CD8-positive, alpha-beta memory T cell (primary cell): ENCODE data around the gene ARID5B. TPM values are rescaled to one million over a fixed set of nuclear protein-coding genes. Genes with fewer than 3 reads are reported as not detected.

Experiments used
- CTCF ChIA-PET: fragments of 350-600 bp; sonication (Branson Sonifier 250); formaldehyde crosslinking; loops from one replicate; lab custom pipeline; 2021; ENCODE audit warnings: antibody characterized with exemption; lab: Charles Lee
- POLR2A ChIA-PET: fragments of 350-600 bp; sonication (Branson Sonifier 250); formaldehyde crosslinking; loops from one replicate; lab custom pipeline; 2021; ENCODE audit warnings: antibody characterized with exemption; lab: Charles Lee
- DNase-seq, 5 donors: peaks; one replicate each; pipeline versions ENCODE4 v3.0.0 to v3.0.0-alpha.2; 2020 to 2022; ENCODE audit warnings: mixed read lengths in 1 of 5
- H3K27ac ChIP-seq: one replicate; pipeline ENCODE4 v1.7.0; 2013; ENCODE audit warnings: low read depth, mild to moderate bottlenecking, low read length, moderate library complexity
- H3K27me3 ChIP-seq: 2 replicates; pipeline ENCODE4 v1.7.0; 2013; ENCODE audit warnings: low read length, mild to moderate bottlenecking; ENCODE audit not compliant: insufficient read depth, poor library complexity, severe bottlenecking
- H3K36me3 ChIP-seq: 2 replicates; pipeline ENCODE4 v1.7.0; 2013; ENCODE audit warnings: mild to moderate bottlenecking, low read length, moderate library complexity; ENCODE audit not compliant: insufficient read depth
- H3K4me1 ChIP-seq: 2 replicates; pipeline ENCODE4 v1.7.0; 2013; ENCODE audit warnings: mild to moderate bottlenecking, low read length, moderate library complexity; ENCODE audit not compliant: insufficient read depth
- H3K4me3 ChIP-seq: 2 replicates; pipeline ENCODE4 v1.7.0; 2013; ENCODE audit warnings: mild to moderate bottlenecking, low read length
- H3K9me3 ChIP-seq: 2 replicates; pipeline ENCODE4 v1.7.0; 2013; ENCODE audit warnings: mild to moderate bottlenecking, low read length
- H3K27ac Mint-ChIP-seq, 8 donors: one replicate each; pipeline ENCODE4 v1.8.0; 2020 to 2021; ENCODE audit warnings: mixed read lengths in 8 of 8, mild to moderate bottlenecking in 6 of 8, inconsistent platforms in 3 of 8, moderate library complexity in 3 of 8
- H3K27me3 Mint-ChIP-seq, 2 donors: one replicate each; pipeline ENCODE4 v1.8.0; 2020 to 2021; ENCODE audit warnings: mixed read lengths in 2 of 2, mild to moderate bottlenecking in 1 of 2, moderate library complexity in 1 of 2
- H3K36me3 Mint-ChIP-seq, 3 donors: one replicate each; pipeline ENCODE4 v1.8.0; 2020 to 2021; ENCODE audit warnings: mixed read lengths in 3 of 3, inconsistent platforms in 1 of 3, mild to moderate bottlenecking in 1 of 3
- H3K4me1 Mint-ChIP-seq, 3 donors: one replicate each; pipeline ENCODE4 v1.8.0; 2020 to 2021; ENCODE audit warnings: mixed read lengths in 3 of 3, inconsistent platforms in 1 of 3, mild to moderate bottlenecking in 1 of 3
- H3K4me3 Mint-ChIP-seq, 7 donors: one replicate each; pipeline ENCODE4 v1.8.0; 2020 to 2021; ENCODE audit warnings: mixed read lengths in 7 of 7, mild to moderate bottlenecking in 6 of 7, moderate library complexity in 4 of 7, inconsistent platforms in 2 of 7
- H3K9me3 Mint-ChIP-seq, 5 donors: one replicate each; pipeline ENCODE4 v1.8.0; 2020 to 2022; ENCODE audit warnings: mixed read lengths in 5 of 5, mild to moderate bottlenecking in 3 of 5, moderate library complexity in 2 of 5, inconsistent platforms in 1 of 5
- polyA plus RNA-seq: library from polyadenylated mRNA; unstranded; fragments of 300-500 nt; fragmentation: Illumina TruSeq; gene quantifications from one replicate; pipeline ENCODE4 v1.2.3, GENCODE V29; 2021
- total RNA-seq, 2 experiments: library from RNA; stranded (reverse); gene quantifications; one replicate each; pipeline ENCODE4 v1.2.3, GENCODE V29; 2021

Gene ARID5B
- total and polyA plus RNA-seq, 3 experiments from 2014 or later = 37.1 to 48.7 (median 38.4) TPM

DNA sequence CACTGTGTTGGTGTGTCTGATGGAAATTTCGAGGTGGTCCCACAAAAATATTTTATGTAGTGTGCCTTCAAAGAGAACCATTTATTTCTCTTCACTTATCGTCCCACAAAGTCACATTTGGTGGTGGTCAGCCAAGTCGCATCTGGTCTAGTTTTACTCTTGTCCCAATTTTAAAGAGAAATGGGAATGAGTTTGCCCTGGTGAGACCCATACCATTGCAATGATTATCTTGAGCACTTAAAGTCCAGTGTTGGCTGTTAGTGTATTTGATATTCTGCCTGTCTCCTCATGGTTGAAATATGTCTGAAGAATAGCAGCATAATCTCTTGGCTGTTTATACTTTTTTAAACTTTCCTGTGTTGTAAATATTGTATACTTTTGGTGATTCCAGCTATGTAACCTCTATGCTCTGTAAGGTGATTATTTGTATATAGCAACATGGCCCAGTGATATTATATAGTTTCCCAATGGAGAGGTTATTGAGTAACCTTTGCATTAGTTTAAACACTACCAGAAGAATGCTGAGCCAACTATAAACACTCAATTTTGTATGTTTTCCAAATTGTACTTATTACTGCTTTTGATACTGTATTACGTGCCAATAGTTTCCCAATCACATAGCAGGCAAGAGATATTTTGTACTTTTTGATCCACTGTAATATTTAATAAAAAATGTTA lies 194.9 kb downstream of the ARID5B start:
- no peak overlapping the region for H3K27ac Mint-ChIP-seq
- H3K27me3 ChIP-seq = no peaks in the 10 kb centered on the region
- no peaks in the 10 kb centered on the region for H3K9me3 Mint-ChIP-seq
- ChIA-PET CTCF (no interaction called here), POLR2A (no interaction called here)
- peaks cover 2 to 21% (median 7%) of the 10 kb centered on the region in 3 donors for H3K4me1 Mint-ChIP-seq
- no peak for DNase-seq
- H3K4me3 Mint-ChIP-seq = no peak overlapping the region
- no peak overlapping the region for H3K4me3 ChIP-seq
- H3K4me1 ChIP-seq = no peaks in the 10 kb centered on the region
- H3K27ac ChIP-seq = no peak overlapping the region
- no peaks in the 10 kb centered on the region for H3K9me3 ChIP-seq
- H3K27me3 Mint-ChIP-seq = no peaks in the 10 kb centered on the region
- H3K36me3 ChIP-seq = peaks cover 8% of the 10 kb centered on the region
- H3K36me3 Mint-ChIP-seq = peaks cover 6 to 50% (median 24%) of the 10 kb centered on the region in 3 donors

DNA sequence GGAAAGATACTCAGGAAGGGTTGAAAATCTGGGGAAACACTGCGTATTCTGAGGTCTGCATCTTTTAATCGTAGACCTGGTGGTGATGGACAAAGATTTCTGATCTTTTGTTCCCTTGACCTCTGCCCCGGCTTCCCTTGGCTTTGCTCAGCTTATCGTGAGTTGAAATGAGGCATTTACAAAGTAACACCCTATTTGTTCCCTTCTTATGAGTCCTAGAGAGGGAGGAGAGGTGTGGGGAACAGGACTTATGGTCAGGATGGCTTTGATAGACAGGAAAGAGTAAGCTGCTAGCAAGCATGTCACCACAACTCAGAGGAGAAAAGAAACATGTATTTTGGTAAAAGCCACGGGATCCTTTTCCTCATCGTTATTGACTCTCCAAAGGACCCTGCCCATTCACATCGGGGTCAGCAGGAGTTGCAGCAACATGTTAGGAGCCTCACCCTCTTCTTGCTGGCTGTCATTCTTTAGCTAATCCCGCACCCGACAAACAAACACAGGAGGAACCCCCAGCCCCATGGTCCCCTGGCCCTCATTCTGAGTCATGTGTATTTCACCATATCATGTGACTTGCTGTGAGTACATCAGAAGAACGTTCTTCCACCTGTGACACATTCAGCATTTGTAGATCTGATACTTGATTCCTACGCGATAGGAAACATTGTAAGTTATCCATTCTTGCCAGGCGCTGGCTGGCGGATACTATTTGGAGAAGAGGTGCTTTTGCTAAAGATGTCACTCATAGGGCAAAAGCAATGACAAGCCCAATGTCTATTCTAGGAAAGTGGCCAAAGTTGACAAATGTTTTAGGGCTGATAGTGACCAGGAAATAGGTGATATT lies 197.0 kb downstream of the ARID5B start:
- no peaks in the 10 kb centered on the region for H3K36me3 ChIP-seq
- H3K27ac ChIP-seq = no peak overlapping the region
- Mint-ChIP-seq H3K27me3 (no peaks in the 10 kb centered on the region), H3K9me3 (no peaks in the 10 kb centered on the region), H3K4me3 (no peak overlapping the region), H3K4me1 (peaks cover 2 to 14% (median 7%) of the 10 kb centered on the region in 3 donors), H3K27ac (no peak overlapping the region), H3K36me3 (peaks cover 0 to 30% (median 14%) of the 10 kb centered on the region in 3 donors)
- ChIA-PET CTCF (no interaction called here), POLR2A (no interaction called here)
- no peaks in the 10 kb centered on the region for H3K27me3 ChIP-seq
- no peaks in the 10 kb centered on the region for H3K4me1 ChIP-seq
- no peaks in the 10 kb centered on the region for H3K9me3 ChIP-seq
- no peak for DNase-seq
- no peak overlapping the region for H3K4me3 ChIP-seq

DNA sequence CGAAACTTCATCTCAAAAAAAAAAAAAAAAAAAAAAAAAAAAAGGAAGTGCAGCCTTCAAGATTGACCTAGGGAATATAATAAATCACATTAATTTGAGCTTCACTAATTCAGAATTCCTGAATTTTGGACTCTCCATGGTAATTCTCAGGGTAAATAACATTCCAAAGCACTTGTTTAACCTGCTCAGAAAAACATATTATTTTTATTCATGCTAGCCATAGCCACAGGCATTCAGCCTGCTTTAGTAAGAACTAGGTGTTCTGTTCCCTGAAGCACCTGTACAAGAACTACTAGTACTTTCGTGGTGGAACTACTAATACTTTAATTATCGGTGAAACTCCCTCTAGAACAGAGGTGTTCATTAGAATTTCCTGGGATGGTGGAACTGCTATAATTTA lies 197.8 kb downstream of the ARID5B start:
- Histone ChIP-seq H3K4me1 (no peaks in the 10 kb centered on the region), H3K27me3 (no peaks in the 10 kb centered on the region), H3K9me3 (no peaks in the 10 kb centered on the region), H3K36me3 (no peaks in the 10 kb centered on the region), H3K4me3 (no peak overlapping the region), H3K27ac (no peak overlapping the region)
- ChIA-PET CTCF (no interaction called here), POLR2A (no interaction called here)
- Mint-ChIP-seq H3K27me3 (no peaks in the 10 kb centered on the region), H3K4me1 (peaks cover 2 to 14% (median 7%) of the 10 kb centered on the region in 3 donors), H3K4me3 (no peak overlapping the region), H3K27ac (no peak overlapping the region), H3K9me3 (no peaks in the 10 kb centered on the region), H3K36me3 (peaks cover 0 to 22% (median 10%) of the 10 kb centered on the region in 3 donors)
- DNase-seq = no peak

DNA sequence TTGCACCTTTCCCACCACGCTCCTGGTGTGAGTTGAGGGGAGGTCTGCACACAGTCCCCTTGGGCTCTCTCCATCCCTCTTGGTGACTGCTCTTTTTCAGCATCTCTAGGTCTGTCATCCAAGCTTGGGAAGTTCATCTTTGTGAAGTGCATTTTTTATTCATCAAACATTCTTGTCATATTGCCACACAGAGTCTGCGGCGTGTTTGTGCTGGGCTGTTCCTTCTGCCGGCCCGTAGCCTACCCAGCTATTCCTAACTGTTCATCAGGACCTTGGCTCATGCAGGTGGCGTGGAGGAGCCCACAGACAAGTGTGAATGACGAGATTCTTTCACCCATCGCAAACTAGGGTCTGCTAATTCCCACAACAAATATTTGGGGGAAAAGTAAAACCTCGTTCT lies 202.4 kb downstream of the ARID5B start:
- no peak for DNase-seq
- Histone ChIP-seq H3K27ac (no peak overlapping the region), H3K27me3 (no peaks in the 10 kb centered on the region), H3K4me1 (peaks cover 5% of the 10 kb centered on the region), H3K9me3 (no peaks in the 10 kb centered on the region), H3K4me3 (no peak overlapping the region), H3K36me3 (no peaks in the 10 kb centered on the region)
- Mint-ChIP-seq H3K36me3 (no peaks in the 10 kb centered on the region), H3K4me1 (peaks cover 12 to 28% (median 20%) of the 10 kb centered on the region in 3 donors), H3K27me3 (no peaks in the 10 kb centered on the region), H3K27ac (no peak overlapping the region), H3K4me3 (no peak overlapping the region), H3K9me3 (no peaks in the 10 kb centered on the region)
- CTCF ChIA-PET = no interaction called here
- POLR2A ChIA-PET = no interaction called here

DNA sequence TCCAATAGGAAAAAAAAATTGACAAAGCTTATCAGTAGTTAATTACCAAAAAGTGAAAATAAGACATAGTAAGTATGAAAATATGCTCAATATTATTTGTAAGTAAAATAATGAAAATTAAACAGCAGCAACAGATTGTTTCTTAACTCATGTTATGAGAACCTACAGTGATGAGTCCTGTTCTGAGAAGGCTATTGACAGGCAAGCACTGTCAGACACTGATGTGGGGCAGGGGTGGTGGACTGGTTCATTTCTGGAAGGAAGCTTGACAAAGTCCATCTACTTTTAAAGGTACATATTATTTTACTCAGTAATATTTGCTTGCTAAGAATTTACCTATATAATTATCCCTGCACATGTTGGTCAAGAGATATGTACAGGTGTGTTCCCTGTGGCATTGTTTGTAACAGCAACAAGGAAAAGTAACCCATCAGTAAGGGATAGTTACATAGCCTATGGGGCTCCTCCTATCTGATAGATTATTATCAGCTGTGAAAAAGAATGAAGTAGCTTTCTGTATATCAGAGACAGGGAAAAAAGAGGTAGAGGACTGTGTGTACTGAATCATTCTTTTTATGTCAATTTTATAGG lies 205.5 kb downstream of the ARID5B start:
- no peaks in the 10 kb centered on the region for H3K27me3 Mint-ChIP-seq
- Histone ChIP-seq H3K4me1 (peaks cover 19% of the 10 kb centered on the region), H3K4me3 (no peak overlapping the region), H3K9me3 (no peaks in the 10 kb centered on the region), H3K27me3 (no peaks in the 10 kb centered on the region), H3K27ac (no peak overlapping the region), H3K36me3 (no peaks in the 10 kb centered on the region)
- peaks cover 26 to 45% (median 41%) of the 10 kb centered on the region in 3 donors for H3K4me1 Mint-ChIP-seq
- H3K27ac Mint-ChIP-seq = no peak overlapping the region
- H3K9me3 Mint-ChIP-seq = no peaks in the 10 kb centered on the region
- H3K4me3 Mint-ChIP-seq = no peak overlapping the region
- ChIA-PET POLR2A (no interaction called here), CTCF (no interaction called here)
- no peaks in the 10 kb centered on the region for H3K36me3 Mint-ChIP-seq
- no peak for DNase-seq

DNA sequence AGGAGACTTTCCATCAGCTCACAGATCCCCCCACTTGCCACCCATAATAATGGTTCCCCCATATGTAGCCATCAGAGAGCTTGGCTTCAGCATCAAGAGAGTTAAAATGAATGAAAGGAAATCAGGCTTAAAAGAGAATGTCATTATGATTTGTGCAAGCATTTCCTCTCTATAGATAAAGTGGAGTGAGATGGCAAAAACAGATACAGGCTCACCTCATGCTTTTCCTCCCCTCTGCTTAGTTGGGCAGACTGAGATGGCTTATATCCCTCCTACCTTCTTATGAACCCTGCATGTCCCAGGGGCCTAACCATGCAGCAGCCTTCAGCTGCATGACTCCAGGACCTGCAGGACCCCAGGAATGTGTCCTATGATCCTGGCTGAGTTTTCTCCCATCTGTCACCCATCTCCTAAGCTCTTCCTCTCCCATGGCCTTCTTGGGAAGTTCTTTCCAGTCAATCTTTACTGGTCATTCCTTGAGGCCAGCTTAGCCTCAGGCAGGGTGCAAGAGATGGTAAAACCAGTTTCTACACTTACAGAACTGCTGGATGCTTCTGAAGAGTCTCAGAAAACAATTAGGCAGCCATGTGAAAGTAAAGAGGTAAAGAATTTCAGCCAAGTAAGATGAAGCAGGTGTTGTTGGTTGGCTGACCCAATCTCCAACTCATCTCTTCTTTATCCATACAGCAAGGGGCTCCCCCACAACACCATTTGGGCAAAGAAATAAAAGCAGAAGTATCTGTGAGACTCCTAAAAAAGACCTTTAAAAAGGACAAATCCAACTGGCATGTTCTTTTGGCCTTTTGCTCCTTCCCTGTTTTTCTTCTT lies 207.5 kb downstream of the ARID5B start:
- H3K36me3 ChIP-seq = no peaks in the 10 kb centered on the region
- Mint-ChIP-seq H3K9me3 (no peaks in the 10 kb centered on the region), H3K27ac (peak overlapping the region in 4 of 8 donors; percentile 3 to 95 (median 48)), H3K4me1 (peaks cover 26 to 45% (median 45%) of the 10 kb centered on the region in 3 donors), H3K4me3 (peak overlapping the region in 2 of 7 donors; percentile 0 to 26), H3K36me3 (no peaks in the 10 kb centered on the region), H3K27me3 (no peaks in the 10 kb centered on the region)
- ChIA-PET POLR2A (interaction anchor here (0.6 kb wide), 1 partner anchor 78 kb away, joined by 5 read pairs; no protein-coding TSS in a partner anchor), CTCF (interaction anchor here (0.8 kb wide), 1 partner anchor 8 kb away, joined by 4 read pairs; no protein-coding TSS in a partner anchor)
- no peaks in the 10 kb centered on the region for H3K27me3 ChIP-seq
- peak overlapping the region; percentile 3 for H3K4me3 ChIP-seq
- no peak overlapping the region for H3K27ac ChIP-seq
- DNase-seq = no peak
- no peaks in the 10 kb centered on the region for H3K9me3 ChIP-seq
- H3K4me1 ChIP-seq = peaks cover 19% of the 10 kb centered on the region

DNA sequence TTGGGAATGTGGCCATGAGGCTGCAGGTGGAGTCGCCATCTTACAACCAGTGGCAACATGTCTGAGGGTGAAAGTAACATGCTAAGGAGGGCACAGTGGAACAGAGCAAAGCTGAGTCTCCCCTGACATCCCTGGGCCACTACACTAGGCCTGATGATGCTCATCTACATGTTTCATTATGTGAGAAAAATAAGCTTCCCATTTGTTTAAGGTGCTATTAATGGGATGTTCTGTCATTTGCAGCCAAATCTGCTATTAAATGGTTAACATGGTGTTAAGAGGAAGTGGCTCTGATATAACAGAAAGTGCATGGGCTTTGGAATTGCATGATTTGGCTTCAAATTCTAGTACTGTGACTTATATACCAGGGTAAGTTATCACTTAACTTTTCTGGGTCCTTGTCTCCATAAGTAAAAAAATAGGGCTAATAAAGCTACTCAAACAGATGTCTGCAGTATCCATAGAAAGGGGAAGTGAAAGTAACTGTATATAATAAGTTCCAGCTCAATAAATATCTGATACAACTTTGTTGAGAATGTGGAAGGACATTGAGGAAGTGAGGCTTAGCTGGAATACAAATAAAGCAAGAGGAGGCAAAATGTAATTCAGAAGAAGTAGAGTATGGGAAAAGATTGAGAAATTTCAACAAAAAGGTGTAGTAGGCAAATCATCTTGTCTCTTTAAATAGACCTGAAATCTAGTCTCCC lies 208.2 kb downstream of the ARID5B start:
- H3K36me3 ChIP-seq = no peaks in the 10 kb centered on the region
- H3K4me3 Mint-ChIP-seq = peak overlapping the region in 2 of 7 donors; percentile 2 to 15
- H3K9me3 Mint-ChIP-seq = no peaks in the 10 kb centered on the region
- H3K36me3 Mint-ChIP-seq = no peaks in the 10 kb centered on the region
- no peaks in the 10 kb centered on the region for H3K27me3 Mint-ChIP-seq
- no peak overlapping the region for H3K27ac ChIP-seq
- no peak overlapping the region for H3K4me3 ChIP-seq
- H3K27me3 ChIP-seq = no peaks in the 10 kb centered on the region
- H3K4me1 ChIP-seq = peaks cover 19% of the 10 kb centered on the region
- no peaks in the 10 kb centered on the region for H3K9me3 ChIP-seq
- POLR2A ChIA-PET = interaction anchor here (0.6 kb wide), 1 partner anchor 77 kb away, joined by 5 read pairs; no protein-coding TSS in a partner anchor
- CTCF ChIA-PET = no interaction called here
- peaks cover 26 to 49% (median 45%) of the 10 kb centered on the region in 3 donors for H3K4me1 Mint-ChIP-seq
- H3K27ac Mint-ChIP-seq = peak overlapping the region in 4 of 8 donors; percentile 1 to 33 (median 18)
- DNase-seq = no peak
